ENCODE data around the gene C10orf95.

C10orf95 gene

GRCh38 chr10:102422545-102423129, 28.7 kb downstream of the C10orf95 start:
- DNase-seq (ENCODE audit: low read depth): no peak
- TF ChIP-seq, protein P1, sequence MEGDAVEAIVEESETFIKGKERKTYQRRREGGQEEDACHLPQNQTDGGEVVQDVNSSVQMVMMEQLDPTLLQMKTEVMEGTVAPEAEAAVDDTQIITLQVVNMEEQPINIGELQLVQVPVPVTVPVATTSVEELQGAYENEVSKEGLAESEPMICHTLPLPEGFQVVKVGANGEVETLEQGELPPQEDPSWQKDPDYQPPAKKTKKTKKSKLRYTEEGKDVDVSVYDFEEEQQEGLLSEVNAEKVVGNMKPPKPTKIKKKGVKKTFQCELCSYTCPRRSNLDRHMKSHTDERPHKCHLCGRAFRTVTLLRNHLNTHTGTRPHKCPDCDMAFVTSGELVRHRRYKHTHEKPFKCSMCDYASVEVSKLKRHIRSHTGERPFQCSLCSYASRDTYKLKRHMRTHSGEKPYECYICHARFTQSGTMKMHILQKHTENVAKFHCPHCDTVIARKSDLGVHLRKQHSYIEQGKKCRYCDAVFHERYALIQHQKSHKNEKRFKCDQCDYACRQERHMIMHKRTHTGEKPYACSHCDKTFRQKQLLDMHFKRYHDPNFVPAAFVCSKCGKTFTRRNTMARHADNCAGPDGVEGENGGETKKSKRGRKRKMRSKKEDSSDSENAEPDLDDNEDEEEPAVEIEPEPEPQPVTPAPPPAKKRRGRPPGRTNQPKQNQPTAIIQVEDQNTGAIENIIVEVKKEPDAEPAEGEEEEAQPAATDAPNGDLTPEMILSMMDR (IDR thresholded peaks at IDR 0.05; ENCODE audit: control insufficient read depth, insufficient read depth, low read depth, low read length, missing control alignments): peak; percentile 92
- peak overlapping the region; percentile 83 for H3K4me3 ChIP-seq (ENCODE audit: control insufficient read depth, low read depth, low read length)

- TF ChIP-seq, protein P1 (IDR thresholded peaks at IDR 0.05; ENCODE audit: control insufficient read depth, insufficient read depth, low read depth, low read length, missing control alignments): no peak
- peak overlapping the region; percentile 83 for H3K4me3 ChIP-seq (ENCODE audit: control insufficient read depth, low read depth, low read length)
- DNase-seq (ENCODE audit: low read depth): no peak
Measured at GRCh38 chr10:102421757-102422512, 29.4 kb downstream of the C10orf95 start.

DNA sequence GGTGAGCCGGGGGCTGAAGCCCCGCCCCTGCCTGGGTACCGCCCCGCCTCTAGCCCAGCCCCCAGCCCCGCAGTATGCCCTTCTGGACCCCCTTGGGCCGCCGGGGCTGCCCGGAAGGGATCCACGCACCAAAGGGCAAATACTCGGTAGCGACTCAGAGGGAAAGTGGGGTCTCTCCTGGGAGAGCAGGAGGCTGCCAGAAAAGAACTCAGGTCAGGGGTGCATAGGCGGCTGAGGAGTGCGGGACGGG, 29.9 kb downstream of the C10orf95 start:
- peak overlapping the region; percentile 83 for H3K4me3 ChIP-seq (ENCODE audit: control insufficient read depth, low read depth, low read length)
- TF ChIP-seq, protein P1 (IDR thresholded peaks at IDR 0.05; ENCODE audit: control insufficient read depth, insufficient read depth, low read depth, low read length, missing control alignments): no peak
- DNase-seq (ENCODE audit: low read depth): no peak

- H3K4me3 ChIP-seq (ENCODE audit: control insufficient read depth, low read depth, low read length): peak within 1 kb of the TSS; percentile 83
- DNase-seq (ENCODE audit: low read depth): peak; percentile 86
- TF ChIP-seq, protein P1 (IDR thresholded peaks at IDR 0.05; ENCODE audit: control insufficient read depth, insufficient read depth, low read depth, low read length, missing control alignments): no peak
Measured at GRCh38 chr10:102420714-102421506, 30.4 kb downstream of the C10orf95 start, which contains the start of gene FBXL15. Gene FBXL15 (plus strand): TSS chr10:102420836. CDS start chr10:102421130, 294 bp downstream.

DNA sequence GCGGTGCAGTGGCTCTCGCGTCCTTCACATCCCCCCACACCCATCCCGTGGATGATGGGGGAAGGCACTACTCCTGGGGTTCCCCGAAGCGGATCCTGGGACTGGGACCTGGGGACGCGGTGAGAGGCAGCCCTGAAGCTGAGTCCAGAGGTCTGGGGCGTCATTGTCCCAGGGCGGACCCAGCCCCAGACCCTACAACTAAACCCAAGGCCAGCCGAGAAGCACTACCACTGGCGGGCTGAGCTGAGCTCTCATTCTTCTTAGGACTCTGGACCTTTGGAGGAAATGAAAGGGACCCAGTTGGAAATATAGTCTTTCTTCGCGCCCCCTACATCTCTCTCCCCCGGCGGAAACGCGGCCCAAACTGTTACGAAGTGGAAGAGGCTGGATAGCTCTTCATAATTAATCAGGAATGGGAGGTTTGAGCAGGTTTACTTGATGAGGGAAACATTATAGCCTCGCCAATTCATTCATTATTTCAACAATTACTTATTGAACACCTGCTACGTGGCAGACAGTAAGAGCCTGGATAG, 31.1 kb downstream of the C10orf95 start:
- no peak for DNase-seq (ENCODE audit: low read depth)
- TF ChIP-seq, protein P1 (IDR thresholded peaks at IDR 0.05; ENCODE audit: control insufficient read depth, insufficient read depth, low read depth, low read length, missing control alignments): no peak
- peak overlapping the region; percentile 83 for H3K4me3 ChIP-seq (ENCODE audit: control insufficient read depth, low read depth, low read length)
